CD14-positive monocyte (primary cell): ENCODE results near the gene LRRN2. TPM values are rescaled to one million over a fixed set of nuclear protein-coding genes. Genes with fewer than 3 reads are reported as not detected.

Experiments used
- DNase-seq, 3 donors: peaks; one replicate each; pipeline ENCODE4 v3.0.0-alpha.2; 2011 to 2022
- H2AFZ ChIP-seq: 2 replicates; pipeline ENCODE4 v1.6.0; 2012; ENCODE audit warnings: mild to moderate bottlenecking, low read depth, low read length, inconsistent platforms; ENCODE audit not compliant: insufficient read depth, poor library complexity, severe bottlenecking
- H3K27ac ChIP-seq, 2 donors: 1 replicate in 1 of 2; 2 replicates in 1 of 2; pipeline ENCODE4 v1.5.1; 2012 to 2013; ENCODE audit warnings: low read length in 2 of 2, control low read depth in 1 of 2, inconsistent platforms in 1 of 2, low read depth in 1 of 2, mild to moderate bottlenecking in 1 of 2
- H3K27me3 ChIP-seq, 2 donors: one replicate each; pipeline versions ENCODE4 v1.6.0 to v1.6.1; 2011 to 2013; ENCODE audit warnings: low read length in 2 of 2; ENCODE audit not compliant: control insufficient read depth in 2 of 2, insufficient read depth in 2 of 2
- H3K36me3 ChIP-seq, 2 donors: replicated peaks in 1 of 2; 1 replicate in 1 of 2; 2 replicates in 1 of 2; pipeline versions ENCODE4 v1.5.1 to v1.6.1; 2012 to 2013; ENCODE audit warnings: low read length in 2 of 2, control low read depth in 1 of 2, inconsistent platforms in 1 of 2, mild to moderate bottlenecking in 1 of 2; ENCODE audit not compliant: insufficient read depth in 2 of 2, control insufficient read depth in 1 of 2
- H3K4me1 ChIP-seq, 2 donors: 1 replicate in 1 of 2; 2 replicates in 1 of 2; pipeline versions ENCODE4 v1.5.1 to v1.6.1; 2012 to 2013; ENCODE audit warnings: low read length in 2 of 2, control low read depth in 1 of 2, inconsistent platforms in 1 of 2, mild to moderate bottlenecking in 1 of 2, moderate library complexity in 1 of 2; ENCODE audit not compliant: insufficient read depth in 2 of 2, control insufficient read depth in 1 of 2
- H3K4me2 ChIP-seq: replicated peaks from 2 replicates; pipeline ENCODE3; 2012; ENCODE audit warnings: low read length, moderate library complexity, mild to moderate bottlenecking; ENCODE audit not compliant: poor library complexity, severe bottlenecking; ENCODE audit errors: extremely low read depth
- H3K4me3 ChIP-seq, 3 experiments: fragments of 200-600 bp in 1 of 3; sonication (generic) in 1 of 3; replicated peaks in 1 of 3; 1 replicate in 2 of 3; 2 replicates in 1 of 3; pipeline ENCODE4 v1.5.1; 2011 to 2013; ENCODE audit warnings: low read length in 3 of 3, mild to moderate bottlenecking in 3 of 3, control low read depth in 2 of 3, low read depth in 2 of 3, inconsistent platforms in 1 of 3, moderate library complexity in 1 of 3
- H3K79me2 ChIP-seq: 2 replicates; pipeline ENCODE4 v1.6.0; 2012; ENCODE audit warnings: mild to moderate bottlenecking, control low read depth, inconsistent platforms, low read length, moderate library complexity; ENCODE audit not compliant: insufficient read depth
- H3K9ac ChIP-seq: 2 replicates; pipeline ENCODE4 v1.6.0; 2017; ENCODE audit warnings: low read length, mild to moderate bottlenecking; ENCODE audit not compliant: insufficient read depth, poor library complexity, severe bottlenecking
- H3K9me3 ChIP-seq, 2 donors: replicated peaks in 1 of 2; 1 replicate in 1 of 2; 2 replicates in 1 of 2; pipeline versions ENCODE4 v1.5.1 to v1.6.1; 2012 to 2013; ENCODE audit warnings: low read length in 2 of 2, control low read depth in 1 of 2; ENCODE audit not compliant: control insufficient read depth in 1 of 2, insufficient read depth in 1 of 2
- H4K20me1 ChIP-seq: 2 replicates; pipeline ENCODE4 v1.6.0; 2012; ENCODE audit warnings: mild to moderate bottlenecking, low read length, control low read depth, moderate library complexity; ENCODE audit not compliant: insufficient read depth
- H3K27ac Mint-ChIP-seq, 7 donors: one replicate each; pipeline ENCODE4 v1.8.0; 2020; ENCODE audit warnings: mild to moderate bottlenecking in 7 of 7, mixed read lengths in 7 of 7, moderate library complexity in 6 of 7, inconsistent platforms in 2 of 7
- H3K27me3 Mint-ChIP-seq, 3 donors: one replicate each; pipeline ENCODE4 v1.8.0; 2021 to 2022; ENCODE audit warnings: low read depth in 3 of 3, mild to moderate bottlenecking in 3 of 3, mixed read lengths in 3 of 3, moderate library complexity in 3 of 3, inconsistent platforms in 1 of 3
- H3K36me3 Mint-ChIP-seq, 2 donors: one replicate each; pipeline ENCODE4 v1.8.0; 2020; ENCODE audit warnings: mixed read lengths in 2 of 2, inconsistent platforms in 1 of 2, mild to moderate bottlenecking in 1 of 2
- H3K4me1 Mint-ChIP-seq: one replicate; pipeline ENCODE4 v1.8.0; 2020; ENCODE audit warnings: mild to moderate bottlenecking, mixed read lengths
- H3K4me3 Mint-ChIP-seq, 2 donors: one replicate each; pipeline ENCODE4 v1.8.0; 2020; ENCODE audit warnings: mild to moderate bottlenecking in 2 of 2, mixed read lengths in 2 of 2, moderate library complexity in 1 of 2
- H3K9me3 Mint-ChIP-seq, 7 donors: one replicate each; pipeline ENCODE4 v1.8.0; 2020 to 2022; ENCODE audit warnings: mixed read lengths in 7 of 7, mild to moderate bottlenecking in 6 of 7, moderate library complexity in 6 of 7, inconsistent platforms in 2 of 7
- WGBS: methylation state at CpG from one replicate; pipeline ENCODE4 v1.1.5; 2013; ENCODE audit warnings: missing lambda C conversion rate; ENCODE audit not compliant: insufficient coverage; 5-methylcytosine and 5-hydroxymethylcytosine counted together
- intact Hi-C, 2 donors: fragments of 100-400 bp; cut with micrococcal nuclease; formaldehyde crosslinking; loops; one replicate each; pipeline versions ENCODE4 v1.15.0 to v1.15.1; 2023
- polyA plus RNA-seq, 3 donors: library from polyadenylated mRNA; depleted of rRNA in 1 of 3; unstranded in 2 of 3; stranded (reverse) in 1 of 3; fragments of 300-500 nt in 2 of 3; fragments of >200 nt in 1 of 3; fragmentation: Illumina TruSeq in 2 of 3; gene quantifications; 1 replicate in 2 of 3; 2 replicates in 1 of 3; pipeline ENCODE4 v1.2.3, GENCODE V29; 2012 to 2021
- TF ChIP-seq, protein P1 (sequence below): fragments of 200-600 bp; IDR thresholded peaks from one replicate; pipeline ENCODE4 v1.8.0; 2022; ENCODE audit warnings: antibody characterized with exemption, mild to moderate bottlenecking

The LRRN2 gene
- polyA plus RNA-seq, 3 donors, result not detected

DNA sequence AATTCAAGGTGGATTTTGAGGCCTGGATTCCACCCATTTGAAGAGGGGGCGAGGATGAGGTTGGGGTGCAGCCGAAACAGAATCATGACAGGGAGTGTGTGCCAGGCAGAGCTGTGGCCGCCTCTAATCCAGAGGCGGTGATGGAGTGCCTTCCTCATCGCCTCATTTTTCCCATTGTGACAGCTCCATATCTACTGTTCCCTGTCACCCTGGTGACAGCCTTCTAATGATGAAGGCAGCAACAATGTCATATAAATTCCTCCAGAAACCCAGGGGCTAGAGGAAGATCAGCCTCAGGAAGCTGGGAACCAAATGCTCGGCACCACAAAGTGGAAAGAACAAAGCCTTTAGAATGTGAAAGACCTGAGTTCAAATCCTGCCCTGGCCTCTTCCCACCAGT lies 42.0 kb downstream of the LRRN2 start:
- Histone ChIP-seq H3K4me3 (no peak overlapping the region), H4K20me1 (no peaks in the 10 kb centered on the region), H3K79me2 (no peaks in the 10 kb centered on the region), H2AFZ (no peak overlapping the region), H3K36me3 (no peaks in the 10 kb centered on the region), H3K4me2 (no peak overlapping the region), H3K9ac (no peak overlapping the region), H3K4me1 (no peaks in the 10 kb centered on the region), H3K9me3 (no peaks in the 10 kb centered on the region), H3K27ac (no peak overlapping the region), H3K27me3 (no peaks in the 10 kb centered on the region)
- Mint-ChIP-seq H3K4me3 (no peak overlapping the region), H3K4me1 (peaks cover 4% of the 10 kb centered on the region), H3K27me3 (peaks cover 3 to 15% (median 12%) of the 10 kb centered on the region in 3 donors), H3K36me3 (no peaks in the 10 kb centered on the region), H3K9me3 (peaks cover 0 to 6% (median 0%) of the 10 kb centered on the region in 7 donors), H3K27ac (no peak overlapping the region)
- 96% methylated on average over 4 of the region's 6 CpGs for WGBS
- TF ChIP-seq, protein P1, sequence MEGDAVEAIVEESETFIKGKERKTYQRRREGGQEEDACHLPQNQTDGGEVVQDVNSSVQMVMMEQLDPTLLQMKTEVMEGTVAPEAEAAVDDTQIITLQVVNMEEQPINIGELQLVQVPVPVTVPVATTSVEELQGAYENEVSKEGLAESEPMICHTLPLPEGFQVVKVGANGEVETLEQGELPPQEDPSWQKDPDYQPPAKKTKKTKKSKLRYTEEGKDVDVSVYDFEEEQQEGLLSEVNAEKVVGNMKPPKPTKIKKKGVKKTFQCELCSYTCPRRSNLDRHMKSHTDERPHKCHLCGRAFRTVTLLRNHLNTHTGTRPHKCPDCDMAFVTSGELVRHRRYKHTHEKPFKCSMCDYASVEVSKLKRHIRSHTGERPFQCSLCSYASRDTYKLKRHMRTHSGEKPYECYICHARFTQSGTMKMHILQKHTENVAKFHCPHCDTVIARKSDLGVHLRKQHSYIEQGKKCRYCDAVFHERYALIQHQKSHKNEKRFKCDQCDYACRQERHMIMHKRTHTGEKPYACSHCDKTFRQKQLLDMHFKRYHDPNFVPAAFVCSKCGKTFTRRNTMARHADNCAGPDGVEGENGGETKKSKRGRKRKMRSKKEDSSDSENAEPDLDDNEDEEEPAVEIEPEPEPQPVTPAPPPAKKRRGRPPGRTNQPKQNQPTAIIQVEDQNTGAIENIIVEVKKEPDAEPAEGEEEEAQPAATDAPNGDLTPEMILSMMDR, result no peak
- intact Hi-C loops, result no loop called here
- DNase-seq, result no peak

DNA sequence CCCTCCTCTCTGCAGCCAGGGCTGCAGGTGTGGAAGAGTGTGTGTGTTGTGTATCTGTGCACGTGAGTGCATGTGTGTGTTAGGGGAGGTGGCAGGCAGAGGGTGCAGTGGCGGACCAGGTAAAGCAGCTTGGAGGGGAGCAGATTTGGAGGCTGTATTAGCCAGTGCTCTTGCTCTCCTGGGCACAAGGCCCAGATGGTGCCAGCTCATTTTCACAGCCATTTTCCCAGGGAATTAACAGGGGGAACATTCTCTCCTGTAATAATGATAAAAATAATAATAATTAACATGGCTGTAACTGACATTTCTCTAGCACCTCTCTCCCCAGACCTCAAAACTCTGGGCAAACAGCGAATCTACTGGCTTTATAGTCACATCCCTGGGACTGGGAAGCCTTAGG lies 43.6 kb downstream of the LRRN2 start:
- Histone ChIP-seq H3K4me3 (no peak overlapping the region), H3K4me1 (no peaks in the 10 kb centered on the region), H3K79me2 (no peaks in the 10 kb centered on the region), H3K9ac (no peak overlapping the region), H3K27me3 (no peaks in the 10 kb centered on the region), H3K36me3 (no peaks in the 10 kb centered on the region), H3K9me3 (no peaks in the 10 kb centered on the region), H3K4me2 (no peak overlapping the region), H2AFZ (no peak overlapping the region), H4K20me1 (no peaks in the 10 kb centered on the region), H3K27ac (no peak overlapping the region)
- Mint-ChIP-seq H3K27me3 (peaks cover 1 to 17% (median 14%) of the 10 kb centered on the region in 3 donors), H3K27ac (no peak overlapping the region), H3K4me1 (no peaks in the 10 kb centered on the region), H3K36me3 (no peaks in the 10 kb centered on the region), H3K4me3 (no peak overlapping the region), H3K9me3 (peaks cover 0 to 6% (median 0%) of the 10 kb centered on the region in 7 donors)
- intact Hi-C loops, result no loop called here
- DNase-seq, result no peak
- TF ChIP-seq, protein P1, result no peak
- whole genome bisulfite sequencing, result 90% methylated on average over 2 of the region's 3 CpGs
